WI38 (cell line): ENCODE results near the gene TDRD7.

Source experiments
- H3K4me3 ChIP-seq: 2 replicates; pipeline ENCODE4 v1.5.1; 2011; ENCODE audit warnings: low read depth, mild to moderate bottlenecking, control low read depth, low read length
- TF ChIP-seq, protein P1 (sequence below): IDR thresholded peaks from 2 replicates; pipeline ENCODE4 v1.5.1; 2012; ENCODE audit warnings: low read depth, mild to moderate bottlenecking, control low read depth, low read length

Gene TDRD7

DNA sequence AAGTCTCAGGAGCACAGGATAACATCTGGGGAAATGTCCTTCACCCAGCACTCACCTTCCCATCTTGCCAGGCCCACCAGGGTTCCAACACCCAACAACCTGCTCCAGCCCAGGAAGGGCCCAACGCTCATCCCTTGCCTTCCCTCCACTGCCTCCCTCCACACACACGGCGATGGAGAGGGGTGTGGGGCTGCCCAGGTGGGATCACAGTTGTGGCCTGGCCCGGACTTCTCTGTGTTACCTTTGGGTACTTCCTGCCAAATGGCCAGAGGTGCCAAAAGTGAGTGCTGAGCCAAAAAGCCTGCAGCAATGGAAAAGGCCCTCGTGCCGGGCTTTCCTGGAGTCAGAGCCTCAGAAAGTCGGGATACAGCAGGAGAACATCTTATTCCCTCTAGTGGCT is 15.6 kb upstream of the TDRD7 start:
- TF ChIP-seq, protein P1, sequence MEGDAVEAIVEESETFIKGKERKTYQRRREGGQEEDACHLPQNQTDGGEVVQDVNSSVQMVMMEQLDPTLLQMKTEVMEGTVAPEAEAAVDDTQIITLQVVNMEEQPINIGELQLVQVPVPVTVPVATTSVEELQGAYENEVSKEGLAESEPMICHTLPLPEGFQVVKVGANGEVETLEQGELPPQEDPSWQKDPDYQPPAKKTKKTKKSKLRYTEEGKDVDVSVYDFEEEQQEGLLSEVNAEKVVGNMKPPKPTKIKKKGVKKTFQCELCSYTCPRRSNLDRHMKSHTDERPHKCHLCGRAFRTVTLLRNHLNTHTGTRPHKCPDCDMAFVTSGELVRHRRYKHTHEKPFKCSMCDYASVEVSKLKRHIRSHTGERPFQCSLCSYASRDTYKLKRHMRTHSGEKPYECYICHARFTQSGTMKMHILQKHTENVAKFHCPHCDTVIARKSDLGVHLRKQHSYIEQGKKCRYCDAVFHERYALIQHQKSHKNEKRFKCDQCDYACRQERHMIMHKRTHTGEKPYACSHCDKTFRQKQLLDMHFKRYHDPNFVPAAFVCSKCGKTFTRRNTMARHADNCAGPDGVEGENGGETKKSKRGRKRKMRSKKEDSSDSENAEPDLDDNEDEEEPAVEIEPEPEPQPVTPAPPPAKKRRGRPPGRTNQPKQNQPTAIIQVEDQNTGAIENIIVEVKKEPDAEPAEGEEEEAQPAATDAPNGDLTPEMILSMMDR = no peak
- no peak overlapping the region for H3K4me3 ChIP-seq

DNA sequence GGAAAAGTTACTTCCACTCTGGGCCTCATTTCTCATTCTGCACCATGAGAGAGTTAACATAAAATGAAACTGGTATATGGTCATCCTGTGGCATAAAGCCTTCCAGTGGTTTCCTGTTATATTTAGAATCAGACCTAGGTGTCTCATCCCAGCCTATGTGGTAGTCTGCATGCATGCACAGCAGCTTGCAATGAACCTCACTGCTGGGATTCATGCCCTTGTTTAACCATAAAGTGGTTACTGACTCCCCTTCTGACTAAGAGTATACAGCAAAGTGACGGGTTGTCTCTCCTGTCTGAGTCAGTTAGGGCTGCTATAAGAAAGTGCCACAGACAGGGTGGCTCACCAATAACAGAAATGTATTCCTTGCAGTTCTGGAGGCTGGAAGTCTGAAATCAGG is 14.7 kb upstream of the TDRD7 start:
- no peak overlapping the region for H3K4me3 ChIP-seq

DNA sequence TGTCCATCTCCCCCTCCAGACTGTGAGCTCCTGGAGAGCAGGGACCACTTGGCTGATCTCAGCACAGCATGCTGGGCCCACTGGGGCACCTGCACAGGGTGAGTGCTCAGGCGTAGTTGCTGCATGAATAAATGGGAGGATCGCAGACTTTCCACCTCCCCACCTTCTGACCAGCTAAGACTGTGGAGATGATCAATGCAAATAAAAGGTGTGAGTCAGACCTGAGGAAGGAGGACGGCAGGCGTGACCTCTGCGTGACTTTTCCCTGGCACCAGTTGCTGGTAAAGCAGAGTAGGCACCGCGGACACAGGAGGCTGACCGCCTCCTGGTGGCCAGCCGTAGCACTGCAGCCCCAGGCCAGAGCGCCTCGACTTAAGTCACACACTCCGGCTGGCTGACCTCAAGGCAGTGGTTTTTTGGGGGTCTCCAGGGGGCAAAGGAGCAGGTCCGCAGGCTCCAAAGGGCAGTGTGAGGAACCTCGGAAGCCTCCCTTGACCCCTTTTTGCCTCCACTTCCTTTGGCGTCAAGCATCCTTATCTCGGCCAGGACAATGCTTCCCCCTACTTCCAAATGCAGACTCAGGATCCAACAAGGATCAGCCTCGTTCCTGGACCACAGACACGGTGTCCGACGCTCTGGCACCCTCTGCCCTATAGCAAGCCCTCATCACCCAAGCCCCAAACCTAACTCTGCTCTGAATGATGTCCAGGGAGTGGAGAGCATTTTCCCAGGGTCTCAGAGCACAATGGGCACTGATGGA is 12.7 kb upstream of the TDRD7 start:
- TF ChIP-seq, protein P1 = peak; percentile 99
- H3K4me3 ChIP-seq = no peak overlapping the region

More for the DNA sequence above, 14.7 kb upstream of the TDRD7 start:
- TF ChIP-seq, protein P1 = no peak

DNA sequence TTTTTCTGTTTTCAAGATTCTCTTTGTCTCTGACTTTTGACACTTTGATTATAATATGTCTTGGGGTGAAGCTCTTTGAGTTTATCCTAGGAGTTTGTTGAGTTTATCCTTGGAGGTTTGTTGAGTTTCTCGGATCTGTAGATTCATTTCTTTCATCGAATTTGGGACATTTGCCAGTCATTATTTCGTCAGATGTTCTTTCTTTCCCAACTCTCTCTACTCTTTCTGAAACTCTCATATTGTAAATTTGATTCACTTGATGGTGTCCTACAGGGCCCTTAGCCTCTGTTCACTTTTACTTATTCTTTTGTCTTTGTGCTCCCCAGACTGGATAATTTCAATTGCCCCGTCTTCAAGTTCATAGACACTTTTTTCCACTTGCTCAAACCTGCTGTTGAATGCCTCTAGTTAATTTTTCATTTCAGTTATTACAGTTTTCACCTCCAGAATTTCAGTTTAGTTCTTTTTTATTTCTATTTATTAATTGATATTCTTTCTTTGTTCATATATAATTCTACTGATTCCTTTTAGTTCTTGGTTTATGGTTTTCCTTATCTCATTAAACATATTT is 8.1 kb upstream of the TDRD7 start:
- no peak overlapping the region for H3K4me3 ChIP-seq
- TF ChIP-seq, protein P1 = no peak

DNA sequence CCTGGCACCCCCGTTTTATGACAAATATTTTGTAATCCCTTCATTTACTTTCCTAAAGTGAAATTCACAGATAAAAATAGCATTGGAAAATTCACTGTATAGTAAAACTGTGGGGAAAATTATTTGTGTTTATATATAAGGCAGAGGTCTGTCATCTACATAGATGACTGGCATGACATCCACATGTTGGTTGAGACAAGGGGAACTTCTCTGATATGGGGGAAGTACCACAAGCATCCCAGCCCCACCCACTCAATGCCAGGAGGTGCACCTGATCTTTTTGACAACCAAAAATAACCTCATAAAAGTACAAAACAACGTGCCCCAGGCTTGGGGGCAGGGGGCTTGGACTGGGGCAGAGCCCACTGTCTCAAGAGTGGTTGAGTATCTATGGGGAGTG is 6.3 kb upstream of the TDRD7 start:
- no peak overlapping the region for H3K4me3 ChIP-seq
- TF ChIP-seq, protein P1 = no peak

DNA sequence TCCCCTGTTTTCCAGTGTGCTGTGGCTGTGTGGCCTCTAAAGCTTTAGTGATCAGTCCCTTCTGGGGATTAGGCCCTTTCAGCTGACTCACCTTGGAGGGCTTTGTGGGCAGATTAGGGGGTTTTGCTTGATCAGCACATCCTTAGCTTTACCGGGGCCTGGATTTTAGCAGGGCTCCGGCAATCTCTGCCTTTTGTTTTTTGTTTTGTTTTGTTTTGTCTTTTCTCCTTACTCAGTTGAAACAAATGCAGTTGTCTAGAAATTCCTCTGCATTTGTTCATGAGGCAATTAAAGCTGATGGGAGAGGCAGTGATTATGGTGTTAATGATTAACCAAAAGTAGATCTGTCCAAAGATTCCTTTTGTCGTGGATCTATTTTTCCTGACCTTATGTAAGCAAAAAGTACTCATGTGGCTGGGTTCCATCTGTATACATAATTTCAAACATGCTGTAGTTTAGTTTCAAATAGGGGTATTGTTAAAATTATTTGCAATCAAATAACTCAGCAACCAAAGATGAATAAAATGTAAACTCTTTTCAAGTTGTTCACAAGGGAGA is 5.2 kb upstream of the TDRD7 start:
- TF ChIP-seq, protein P1 = no peak
- H3K4me3 ChIP-seq = no peak overlapping the region

DNA sequence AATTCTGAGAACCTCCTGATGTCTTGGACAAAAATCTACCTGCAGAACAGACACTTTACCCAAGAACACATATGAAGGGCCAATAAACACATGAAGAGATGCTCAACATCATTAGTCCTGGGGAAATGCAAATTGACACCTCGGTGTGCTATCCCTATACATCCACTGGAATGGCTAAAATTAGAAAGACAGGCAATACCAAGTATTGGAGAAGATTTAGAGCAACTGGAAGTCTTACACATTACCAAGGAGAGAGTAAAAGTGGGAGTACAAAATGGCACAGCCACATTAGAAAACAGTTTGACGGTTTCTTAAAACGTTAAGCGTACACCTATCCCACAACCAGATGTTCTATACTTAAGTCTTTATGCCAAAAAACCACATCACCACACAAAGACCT is 3.3 kb upstream of the TDRD7 start:
- TF ChIP-seq, protein P1 = no peak
- H3K4me3 ChIP-seq = no peak overlapping the region
